Measurements from ENCODE around the gene SLC66A2.

SLC66A2 gene

DNA sequence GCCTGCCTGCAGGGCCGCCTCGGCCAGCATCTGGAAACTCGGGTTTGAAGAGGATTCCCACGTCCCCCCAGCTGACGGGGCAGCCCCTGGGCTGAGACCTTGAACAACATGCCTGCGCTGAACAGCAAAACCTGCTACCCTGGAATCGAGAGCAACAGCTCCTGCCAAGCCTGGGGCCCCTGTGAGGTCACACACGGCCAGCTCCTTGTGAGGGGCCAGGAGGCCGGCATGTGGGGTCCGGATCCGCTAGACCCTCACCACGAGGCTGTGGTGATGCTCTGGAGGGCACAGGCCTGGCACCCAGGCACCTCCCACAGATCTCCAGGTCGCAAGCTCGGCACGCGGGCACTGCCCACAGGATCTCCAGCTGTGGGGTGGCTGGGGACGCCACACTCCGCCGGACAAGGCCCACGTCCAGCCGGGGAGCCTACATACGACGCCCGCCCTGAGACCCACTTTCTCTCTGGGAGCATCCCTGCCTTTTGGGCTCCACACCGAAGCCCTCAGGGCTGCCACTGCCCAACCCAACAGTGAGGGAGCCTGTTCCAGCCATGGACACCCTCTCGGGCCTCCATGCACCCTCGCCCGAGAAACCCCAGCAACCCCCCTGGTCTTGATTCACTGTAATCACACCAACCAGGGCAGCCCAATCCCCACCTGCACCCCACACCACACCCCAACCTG, 34.1 kb downstream of the SLC66A2 start:
- no peak for DNase-seq

DNA sequence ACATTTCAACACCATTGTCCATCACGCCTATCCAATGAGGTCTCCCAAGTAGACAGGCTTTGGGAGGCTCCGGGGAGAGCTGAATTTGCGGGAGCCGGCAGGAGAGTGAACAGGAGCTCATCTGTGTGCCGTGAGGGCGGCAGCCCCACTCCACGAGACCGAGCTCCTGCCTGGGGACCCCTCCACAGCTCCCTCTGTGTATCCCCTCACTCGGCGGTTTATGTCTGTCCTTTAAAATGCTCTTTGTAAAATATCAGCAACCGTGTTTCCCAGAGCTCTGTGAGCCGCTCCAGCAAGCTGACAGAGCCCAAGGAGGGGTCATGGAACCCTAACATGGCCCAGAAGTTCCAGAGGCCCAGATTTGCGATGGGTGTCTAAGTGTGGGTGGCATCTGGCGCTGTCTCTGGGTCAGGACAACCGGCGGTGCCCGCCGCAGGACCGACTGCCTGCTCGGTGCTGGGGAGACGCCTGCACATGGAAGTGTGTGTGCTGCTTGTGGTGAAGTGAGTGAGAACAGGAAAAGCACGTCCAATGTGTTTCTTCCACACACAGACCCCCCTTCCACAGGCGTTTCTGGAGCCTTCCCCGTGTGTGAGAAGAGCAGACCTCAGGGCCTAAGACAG, 34.8 kb downstream of the SLC66A2 start:
- DNase-seq, result no peak

DNA sequence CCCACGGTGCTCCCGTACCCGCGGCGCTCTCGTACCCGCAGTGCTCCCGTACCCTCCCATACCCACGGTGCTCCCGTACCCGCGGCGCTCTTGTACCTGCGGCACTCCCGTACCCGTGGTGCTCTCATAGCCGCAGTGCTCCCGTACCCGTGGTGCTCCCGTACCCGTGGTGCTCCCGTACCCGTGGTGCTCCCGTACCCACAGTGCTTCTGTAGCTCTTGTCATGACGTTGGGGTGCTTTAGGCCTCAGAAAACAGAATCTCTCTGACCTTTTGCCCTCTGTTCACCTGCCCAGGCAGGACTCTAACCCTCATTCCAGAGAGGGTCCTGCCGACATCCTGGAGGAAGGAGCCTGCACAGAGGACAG, 35.3 kb downstream of the SLC66A2 start:
- no peak for DNase-seq

GRCh38 chr18:79915161-79916127, 36.0 kb downstream of the SLC66A2 start:
- DNase-seq, result no peak

DNA sequence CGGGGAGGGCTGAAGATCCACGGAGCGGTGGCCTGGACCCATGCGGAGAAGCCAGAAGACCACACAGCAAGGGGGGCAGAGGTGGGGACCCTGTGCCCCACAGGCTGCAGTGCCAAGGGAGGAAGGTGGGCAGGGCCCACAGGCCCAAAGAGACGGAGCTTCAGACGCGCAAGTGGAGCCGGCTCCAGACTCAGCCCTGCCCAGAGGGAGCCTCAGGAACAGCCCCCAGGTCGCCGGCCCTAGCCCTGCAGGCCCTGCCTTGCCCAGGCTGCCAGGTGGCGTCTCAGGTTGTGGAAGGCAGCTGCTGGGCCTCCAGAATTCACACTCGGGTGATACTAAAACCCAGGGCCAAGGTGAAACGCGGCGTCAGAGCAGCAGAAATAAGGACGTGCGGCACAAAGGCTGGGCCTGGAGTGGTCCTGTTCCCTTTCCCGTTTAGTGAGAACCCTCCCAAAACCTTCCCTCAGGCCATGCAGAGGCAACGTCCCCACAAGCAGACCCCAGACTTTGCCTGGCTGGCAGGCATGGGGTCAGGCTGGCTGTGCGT, 36.8 kb downstream of the SLC66A2 start:
- no peak for DNase-seq

- no peak for DNase-seq
Measured at GRCh38 chr18:79912994-79913831, 38.2 kb downstream of the SLC66A2 start.

DNA sequence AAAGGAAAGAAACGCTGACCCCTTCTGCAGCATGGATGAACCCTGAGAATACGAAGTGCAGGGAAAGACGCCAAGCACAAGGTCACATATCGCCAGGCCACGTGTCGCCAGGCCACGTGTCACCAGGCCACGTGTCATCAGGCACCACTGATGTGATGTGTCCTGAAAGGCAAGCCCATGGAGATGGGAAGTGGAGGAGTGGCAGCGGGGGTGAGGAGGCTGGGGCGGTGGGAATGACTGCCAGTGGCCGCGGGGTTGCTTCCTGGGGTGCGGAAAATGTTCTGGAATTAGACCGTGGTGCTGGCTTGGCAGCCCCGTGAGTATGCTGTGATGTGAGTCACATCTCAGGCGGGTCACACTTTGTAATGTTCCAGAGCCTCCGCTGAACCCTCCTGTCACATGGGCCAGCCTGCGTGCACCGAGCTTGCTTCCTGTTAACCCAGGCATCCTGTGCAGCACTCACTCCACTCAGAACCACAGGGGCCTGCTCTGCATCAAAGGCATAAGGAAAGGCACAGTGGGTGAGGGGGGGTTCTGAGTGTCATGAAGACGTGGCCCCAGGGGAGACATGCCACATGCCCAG, 39.0 kb downstream of the SLC66A2 start:
- DNase-seq, result no peak

DNA sequence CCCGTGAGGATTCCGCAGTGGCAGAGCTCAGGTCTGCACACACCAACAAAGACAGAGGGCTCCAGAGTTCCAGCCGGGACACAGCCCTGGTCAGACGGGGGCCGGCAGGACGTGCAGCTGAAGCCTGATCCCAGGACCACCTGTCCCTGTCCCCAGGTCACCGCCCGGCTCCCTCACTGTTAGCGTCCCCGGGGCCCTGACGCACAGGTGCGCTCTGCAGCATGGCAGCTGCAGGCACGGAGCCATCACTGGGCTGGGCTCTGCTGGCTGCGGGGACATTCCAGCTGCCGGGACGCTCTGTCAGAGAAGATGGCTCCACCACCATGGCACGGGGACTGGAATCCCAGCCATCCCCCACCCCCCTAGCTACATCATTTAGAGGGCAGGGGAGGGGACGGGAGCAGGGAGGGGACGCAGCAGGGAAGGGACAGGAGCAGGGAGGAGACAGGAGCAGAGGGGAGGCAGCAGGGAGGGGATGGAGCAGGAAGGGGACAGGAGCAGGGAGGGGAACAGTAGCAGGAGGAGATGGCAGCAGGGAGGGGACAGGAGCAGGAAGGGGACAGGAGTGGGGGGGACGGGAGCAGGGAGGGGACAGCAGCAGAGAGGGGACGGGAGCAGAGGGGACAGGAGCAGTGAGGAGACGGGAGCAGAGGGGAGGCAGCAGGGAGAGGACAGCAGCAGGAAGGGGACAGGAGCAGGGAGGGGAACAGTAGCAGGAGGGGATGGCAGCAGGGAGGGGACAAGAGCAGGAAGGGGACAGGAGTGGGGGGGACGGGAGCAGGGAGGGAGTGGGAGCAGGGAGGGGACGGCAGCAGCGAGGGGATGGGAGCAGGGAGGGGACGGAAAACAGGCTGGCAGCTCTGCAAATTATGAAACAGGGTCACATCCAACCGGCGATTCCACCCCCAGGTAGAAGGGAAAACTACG, 39.8 kb downstream of the SLC66A2 start:
- DNase-seq, result no peak

GRCh38 chr18:79910563-79911343, 40.7 kb downstream of the SLC66A2 start:
- DNase-seq, result no peak

DNA sequence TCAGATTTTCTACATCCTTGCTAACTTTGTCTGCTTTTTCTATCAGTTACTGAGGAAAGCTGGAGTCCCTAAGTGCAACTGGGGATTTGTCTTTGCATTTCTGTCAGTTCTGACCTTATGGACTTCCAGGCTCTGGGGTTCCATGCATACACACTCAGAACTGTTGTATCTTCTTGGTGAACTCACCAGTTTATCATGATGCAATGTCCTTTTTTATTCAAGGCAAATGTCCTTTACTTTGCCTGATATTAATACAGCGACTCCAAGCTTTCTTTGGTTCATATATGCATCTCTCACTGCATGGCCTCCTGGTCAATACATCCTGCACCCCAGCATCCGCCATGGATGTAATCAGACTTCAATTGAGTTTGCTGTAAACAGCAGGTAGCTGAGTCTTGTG, 44.7 kb downstream of the SLC66A2 start:
- DNase-seq, result no peak

DNA sequence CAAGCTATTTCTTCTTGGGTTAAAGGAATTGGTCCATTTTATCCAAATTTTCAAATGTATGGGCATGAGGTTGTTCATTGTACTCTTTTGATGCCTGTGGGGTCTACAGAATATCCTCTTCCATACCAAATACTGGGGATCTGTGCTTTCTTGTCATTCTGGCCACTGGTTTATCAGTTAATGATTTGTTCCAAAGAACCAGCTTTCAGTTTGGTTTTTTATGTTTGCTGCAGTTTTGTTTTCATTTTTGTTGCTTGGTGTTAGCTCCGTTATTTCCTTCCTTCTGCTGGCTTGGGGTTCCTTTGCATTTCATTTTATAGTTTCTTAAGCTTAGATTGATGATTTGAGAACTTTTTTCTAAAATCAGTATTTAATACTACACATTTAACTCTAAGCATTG, 45.5 kb downstream of the SLC66A2 start:
- no peak for DNase-seq

- no peak for DNase-seq
Measured at GRCh38 chr18:79905389-79905911, 46.0 kb downstream of the SLC66A2 start.

GRCh38 chr18:79904357-79905147, 46.9 kb downstream of the SLC66A2 start:
- no peak for DNase-seq

DNA sequence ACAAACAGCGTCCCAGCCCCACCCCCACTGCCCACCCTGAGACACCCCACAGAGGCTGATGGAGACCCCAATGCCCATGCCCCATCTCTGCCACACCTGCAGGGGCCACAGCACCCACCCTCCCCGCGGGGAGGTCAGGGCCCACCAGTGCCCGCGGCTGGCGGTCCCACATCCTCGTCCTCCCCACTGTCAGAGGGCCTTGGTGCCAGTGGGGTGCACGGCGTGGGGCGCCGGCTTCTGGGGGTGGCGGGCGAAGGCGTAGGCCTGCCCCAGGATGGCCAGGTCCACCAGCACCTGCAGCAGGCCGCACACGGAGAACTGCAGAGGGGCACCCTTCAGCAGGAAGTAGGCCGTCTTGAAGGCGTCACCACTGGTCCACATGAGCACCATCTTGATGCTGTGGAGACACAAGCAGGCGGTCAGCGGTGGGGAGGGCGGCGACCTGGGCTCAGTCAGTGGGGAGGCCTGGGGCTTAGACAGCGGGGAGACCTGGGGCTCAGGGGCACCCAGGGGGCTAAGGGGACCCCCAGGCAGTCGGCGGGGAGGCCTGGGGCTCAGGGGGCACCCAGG, 47.6 kb downstream of the SLC66A2 start:
- DNase-seq, result no peak

- no peak for DNase-seq
Measured at GRCh38 chr18:79903071-79903635, 48.3 kb downstream of the SLC66A2 start.

DNA sequence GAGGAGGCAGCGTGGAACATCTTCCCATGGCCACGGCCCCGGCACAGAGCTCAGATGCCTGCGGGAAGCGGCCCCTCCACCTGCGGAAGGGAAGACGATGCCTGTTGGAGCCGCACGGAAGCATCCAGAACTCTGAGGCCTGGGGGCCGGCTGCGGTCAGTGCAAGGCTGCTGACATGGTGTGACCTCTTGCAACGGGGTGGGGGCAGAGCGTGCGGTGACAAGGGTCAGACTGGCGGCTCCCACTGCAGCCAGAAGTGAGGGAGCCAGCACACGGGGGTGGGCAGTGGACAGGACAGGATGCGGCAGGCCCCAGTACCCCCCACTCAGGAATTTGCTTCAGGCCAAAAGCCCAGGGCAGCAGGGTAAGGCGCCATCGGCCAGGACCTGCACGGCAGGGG, 48.8 kb downstream of the SLC66A2 start:
- DNase-seq, result no peak

DNA sequence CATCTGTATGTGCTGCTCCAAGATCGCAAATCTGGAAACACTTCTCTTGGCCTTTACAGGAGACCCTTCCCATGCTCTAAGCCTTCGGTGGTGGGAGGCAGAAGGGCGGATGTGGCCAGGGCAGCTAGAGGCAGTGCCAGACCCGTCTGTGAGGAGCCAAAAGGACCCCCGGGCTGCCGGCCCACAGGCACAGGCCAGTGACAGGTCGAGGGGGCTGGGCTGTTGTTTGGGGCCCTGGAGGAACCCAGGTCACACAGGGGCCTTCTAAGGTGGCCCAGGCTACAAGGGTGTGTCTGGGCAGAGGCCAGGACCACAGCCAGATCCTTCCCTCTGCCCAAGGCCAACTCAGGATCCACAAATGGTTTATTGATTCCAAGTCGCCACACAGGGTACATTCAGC, 49.4 kb downstream of the SLC66A2 start:
- DNase-seq, result no peak

DNA sequence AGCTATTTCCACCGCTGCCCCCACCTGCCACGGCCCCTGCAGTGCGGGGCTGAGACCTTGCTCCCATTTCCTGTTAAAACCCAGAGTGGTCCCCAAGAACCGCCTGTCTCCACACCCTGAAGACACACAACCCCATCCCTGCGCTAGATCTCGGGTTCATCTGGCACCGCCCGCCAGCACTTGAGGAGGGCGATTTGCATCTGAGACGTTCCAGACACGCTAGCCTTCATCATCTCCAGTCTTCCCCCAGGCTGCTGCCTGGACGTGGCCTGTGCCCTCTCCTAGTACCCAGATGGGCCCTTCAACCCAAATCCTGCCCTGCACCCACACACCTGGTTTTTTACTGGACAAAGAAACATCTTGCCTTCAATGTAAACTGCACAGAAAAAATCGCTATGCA, 49.8 kb downstream of the SLC66A2 start:
- DNase-seq, result no peak
